ENCODE results near the gene B3GNT2.

The B3GNT2 gene

DNA sequence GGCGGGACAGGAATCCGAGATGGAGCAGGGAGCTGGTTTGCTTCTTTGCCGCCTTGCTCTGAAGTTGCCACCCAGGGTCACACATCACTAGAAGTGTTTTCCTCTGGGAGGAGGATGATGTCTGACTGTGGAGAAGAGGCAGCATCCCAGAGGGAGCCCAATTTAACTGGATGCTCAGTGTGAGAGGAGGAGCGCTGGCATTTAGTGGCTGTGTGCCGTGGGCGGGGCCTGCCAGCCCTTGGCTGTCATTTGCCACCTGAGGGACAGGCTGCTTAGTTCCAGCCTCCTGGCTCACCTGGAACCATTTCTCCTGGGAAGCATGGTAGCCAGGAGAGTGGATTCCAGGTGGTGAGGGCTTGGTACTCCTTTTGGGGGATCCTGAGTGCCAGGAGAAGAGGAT lies 9.6 kb downstream of the B3GNT2 start:
- DNase-seq (ENCODE audit: low read depth) = no peak

DNA sequence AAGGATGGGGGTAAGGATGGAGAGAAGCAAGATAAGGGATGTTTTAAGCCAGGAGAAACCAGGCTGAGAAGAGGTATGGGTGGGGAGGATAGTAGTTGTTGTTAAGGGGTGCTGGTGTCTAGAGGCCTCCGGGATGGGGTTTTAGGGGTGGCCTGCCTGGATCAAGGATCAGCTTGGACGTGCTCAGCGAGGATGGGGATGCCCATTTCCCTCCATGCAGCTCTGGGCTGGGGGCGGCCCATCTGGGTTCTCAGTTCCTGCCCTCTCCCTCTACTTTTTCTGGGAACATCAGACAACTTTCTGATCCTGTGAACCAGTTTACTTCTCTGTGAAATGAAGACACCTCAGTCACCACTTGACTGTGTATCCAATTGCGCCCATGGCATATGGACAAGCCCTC lies 10.1 kb downstream of the B3GNT2 start:
- no peak for DNase-seq (ENCODE audit: low read depth)

DNA sequence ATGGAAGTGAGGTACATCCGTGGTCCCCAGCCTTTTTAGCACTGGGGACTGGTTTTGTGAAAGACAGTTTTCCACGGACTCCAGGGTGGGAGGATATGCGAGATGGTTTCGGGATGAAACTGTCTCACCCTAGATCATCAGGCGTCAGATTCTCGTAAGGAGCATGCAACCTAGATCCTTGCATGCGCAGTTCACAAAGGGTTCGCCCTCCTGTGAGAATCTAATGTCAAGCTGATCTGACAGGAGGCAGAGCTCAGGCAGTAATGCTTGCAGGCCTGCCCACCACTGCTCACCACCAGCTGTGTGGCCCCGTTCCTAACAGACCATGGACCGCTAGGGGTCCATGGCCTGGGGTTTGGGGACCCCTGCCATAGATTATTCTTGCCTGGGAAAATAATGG lies 11.6 kb downstream of the B3GNT2 start:
- no peak for DNase-seq (ENCODE audit: low read depth)

- no peak for DNase-seq (ENCODE audit: low read depth)
These were observed 12.3 kb downstream of the B3GNT2 start for GRCh38 chr2:62208074-62208757.

GRCh38 chr2:62208758-62209114 lies 12.8 kb downstream of the B3GNT2 start:
- DNase-seq (ENCODE audit: low read depth) = no peak

DNA sequence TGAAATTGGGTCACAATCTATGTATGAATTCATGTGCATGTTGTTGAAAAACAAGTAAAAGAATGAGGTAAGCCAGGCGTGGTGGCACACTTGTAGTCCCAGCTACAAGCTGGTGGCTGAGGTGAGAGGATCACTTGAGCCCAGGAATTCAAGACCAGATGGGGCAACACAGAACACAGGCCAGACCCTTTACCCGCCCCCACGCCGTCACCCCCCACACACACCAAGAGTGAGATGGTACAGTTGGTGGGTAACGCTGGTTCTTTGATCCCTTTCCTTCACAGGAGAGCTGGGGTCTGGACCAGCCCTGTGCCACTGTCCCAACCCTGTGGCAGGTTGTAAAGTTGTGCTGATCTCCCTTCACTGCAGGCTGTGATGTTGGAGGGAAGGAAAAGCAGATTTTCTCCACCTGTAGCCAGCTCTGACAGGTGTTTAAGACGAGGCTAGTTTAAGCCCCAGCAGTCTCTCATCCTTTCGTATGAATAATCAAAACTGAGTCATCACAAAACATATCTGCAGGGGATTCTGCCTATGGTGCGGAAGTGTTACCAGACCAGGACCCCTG lies 13.6 kb downstream of the B3GNT2 start:
- no peak for DNase-seq (ENCODE audit: low read depth)

DNA sequence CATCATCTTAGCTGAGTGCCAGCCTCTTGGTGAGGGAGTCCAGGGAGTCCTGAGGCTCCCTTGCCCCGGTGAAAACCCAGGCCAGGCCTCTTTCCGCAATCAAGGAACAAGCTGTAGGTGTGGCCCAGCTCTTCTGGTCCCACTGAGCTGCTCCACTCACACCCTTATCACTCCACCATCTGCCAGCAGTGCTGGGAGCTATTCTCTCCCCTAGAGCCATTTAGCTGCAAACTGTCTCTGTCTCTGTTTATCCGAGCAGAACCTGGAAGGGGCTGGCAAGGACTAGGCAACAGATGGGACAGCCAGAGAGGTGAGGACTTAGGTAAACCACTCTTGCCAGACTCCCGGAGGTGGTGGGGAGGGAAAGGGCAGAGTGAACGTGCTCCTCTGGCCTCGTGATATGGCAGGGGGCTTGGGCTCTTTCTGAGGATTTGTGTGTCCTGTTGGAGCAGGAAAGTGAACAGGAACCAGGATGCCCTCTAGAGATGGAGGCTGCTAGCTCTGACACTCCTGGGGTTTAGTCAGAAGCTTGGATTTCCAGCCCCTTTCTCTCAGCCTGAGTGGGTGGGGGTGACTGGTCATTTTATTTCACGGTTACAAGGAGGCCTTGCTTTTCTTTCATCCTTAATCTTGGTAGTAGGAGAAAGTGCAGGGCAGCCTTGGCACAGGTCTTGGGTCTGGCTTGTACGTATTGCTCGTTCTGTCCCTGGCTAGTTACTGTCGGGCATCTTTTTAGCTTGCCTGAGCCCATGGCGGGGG lies 19.6 kb downstream of the B3GNT2 start:
- no peak for DNase-seq (ENCODE audit: low read depth)

GRCh38 chr2:62216113-62216512 lies 20.2 kb downstream of the B3GNT2 start:
- no peak for DNase-seq (ENCODE audit: low read depth)

DNA sequence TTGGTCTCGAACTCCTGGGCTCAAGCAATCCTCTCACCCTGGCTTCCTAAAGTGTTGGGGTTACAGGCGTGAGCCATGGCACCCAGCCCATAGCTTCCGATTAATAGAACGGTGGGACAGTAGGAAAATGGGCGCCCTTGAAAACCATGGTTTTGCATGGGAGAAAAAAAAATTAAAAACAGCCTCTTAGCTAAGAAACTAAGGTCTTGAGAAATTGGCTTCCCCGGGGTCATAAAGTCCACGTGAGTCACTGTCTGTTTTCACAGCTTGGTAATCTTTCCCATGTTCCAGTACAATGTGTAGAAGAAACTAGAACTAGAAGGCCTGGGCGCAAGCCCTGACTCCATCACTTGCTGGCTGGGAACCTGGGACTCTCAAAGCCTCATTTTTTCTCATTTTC lies 20.7 kb downstream of the B3GNT2 start:
- DNase-seq (ENCODE audit: low read depth) = no peak

- DNase-seq (ENCODE audit: low read depth) = no peak
These were observed 21.5 kb downstream of the B3GNT2 start for GRCh38 chr2:62217421-62217820.

DNA sequence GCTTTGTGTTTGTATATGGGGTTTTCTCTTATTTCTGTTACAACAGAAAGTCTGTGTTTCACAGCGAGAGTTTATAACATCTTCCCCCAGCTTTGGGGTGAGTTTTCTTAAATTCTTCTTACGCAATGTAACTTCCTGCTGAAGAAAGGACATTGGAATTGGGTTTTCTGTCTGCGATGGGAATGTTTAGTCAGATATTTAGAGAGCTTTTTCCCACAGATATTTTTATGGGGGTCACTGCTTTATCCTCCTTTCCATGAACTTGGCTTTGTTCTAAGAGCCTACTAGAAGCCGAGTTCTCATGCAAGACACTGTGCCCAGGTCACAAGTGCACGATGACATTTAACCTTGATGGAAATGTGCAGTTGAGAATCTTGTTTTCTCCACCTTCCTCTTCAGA lies 22.1 kb downstream of the B3GNT2 start:
- DNase-seq (ENCODE audit: low read depth) = no peak

DNA sequence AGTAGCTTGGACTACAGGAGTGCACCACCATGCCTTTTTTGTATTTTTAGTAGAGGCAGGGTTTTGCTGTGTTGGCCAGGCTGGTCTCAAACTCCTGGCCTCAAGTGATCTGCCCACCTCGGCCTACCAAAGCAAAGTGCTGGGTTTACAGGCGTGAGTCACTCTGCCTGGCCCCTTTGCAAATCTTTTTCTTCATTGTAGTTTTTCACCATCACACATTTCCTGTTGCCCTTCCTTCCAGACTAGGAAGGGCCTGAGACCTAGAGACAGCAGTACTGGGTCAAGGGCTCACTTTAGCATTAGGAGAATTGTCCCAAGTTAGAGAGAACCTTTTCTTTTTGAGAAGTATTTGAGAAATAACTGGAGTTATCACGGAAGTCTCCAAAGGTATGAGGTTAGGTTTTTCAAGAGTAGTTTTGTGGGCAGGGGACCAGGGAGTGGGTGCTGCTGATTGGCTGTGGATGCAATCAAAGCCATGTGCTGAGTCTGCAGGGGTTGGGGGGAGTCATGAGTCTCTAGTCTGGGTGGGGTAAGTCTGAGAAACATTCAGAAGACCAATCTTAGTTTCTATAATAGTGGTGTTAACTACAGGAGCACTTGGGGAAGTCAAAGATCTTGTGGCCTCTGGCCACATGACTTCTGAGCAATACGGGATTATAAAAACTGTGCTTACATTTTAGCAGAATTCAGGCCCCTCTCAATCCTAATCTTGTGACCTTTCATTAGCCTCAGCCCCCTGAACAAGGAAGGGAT lies 23.7 kb downstream of the B3GNT2 start:
- no peak for DNase-seq (ENCODE audit: low read depth)

GRCh38 chr2:62221141-62221540 lies 25.2 kb downstream of the B3GNT2 start:
- DNase-seq (ENCODE audit: low read depth) = no peak

DNA sequence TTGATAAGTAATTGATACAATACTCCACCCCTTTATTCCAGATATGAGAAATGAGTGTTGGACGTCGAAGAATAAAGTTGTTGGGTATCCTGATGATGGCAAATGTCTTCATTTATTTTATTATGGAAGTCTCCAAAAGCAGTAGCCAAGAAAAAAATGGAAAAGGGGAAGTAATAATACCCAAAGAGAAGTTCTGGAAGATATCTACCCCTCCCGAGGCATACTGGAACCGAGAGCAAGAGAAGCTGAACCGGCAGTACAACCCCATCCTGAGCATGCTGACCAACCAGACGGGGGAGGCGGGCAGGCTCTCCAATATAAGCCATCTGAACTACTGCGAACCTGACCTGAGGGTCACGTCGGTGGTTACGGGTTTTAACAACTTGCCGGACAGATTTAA lies 26.3 kb downstream of the B3GNT2 start:
- DNase-seq (ENCODE audit: low read depth) = no peak

DNA sequence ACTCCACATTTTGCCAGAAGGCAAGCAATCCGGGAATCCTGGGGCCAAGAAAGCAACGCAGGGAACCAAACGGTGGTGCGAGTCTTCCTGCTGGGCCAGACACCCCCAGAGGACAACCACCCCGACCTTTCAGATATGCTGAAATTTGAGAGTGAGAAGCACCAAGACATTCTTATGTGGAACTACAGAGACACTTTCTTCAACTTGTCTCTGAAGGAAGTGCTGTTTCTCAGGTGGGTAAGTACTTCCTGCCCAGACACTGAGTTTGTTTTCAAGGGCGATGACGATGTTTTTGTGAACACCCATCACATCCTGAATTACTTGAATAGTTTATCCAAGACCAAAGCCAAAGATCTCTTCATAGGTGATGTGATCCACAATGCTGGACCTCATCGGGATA lies 26.8 kb downstream of the B3GNT2 start:
- DNase-seq (ENCODE audit: low read depth) = no peak

- no peak for DNase-seq (ENCODE audit: low read depth)
These were observed 29.1 kb downstream of the B3GNT2 start for GRCh38 chr2:62224976-62225375.

- no peak for DNase-seq (ENCODE audit: low read depth)
These were observed 31.6 kb downstream of the B3GNT2 start for GRCh38 chr2:62227386-62228075.

DNA sequence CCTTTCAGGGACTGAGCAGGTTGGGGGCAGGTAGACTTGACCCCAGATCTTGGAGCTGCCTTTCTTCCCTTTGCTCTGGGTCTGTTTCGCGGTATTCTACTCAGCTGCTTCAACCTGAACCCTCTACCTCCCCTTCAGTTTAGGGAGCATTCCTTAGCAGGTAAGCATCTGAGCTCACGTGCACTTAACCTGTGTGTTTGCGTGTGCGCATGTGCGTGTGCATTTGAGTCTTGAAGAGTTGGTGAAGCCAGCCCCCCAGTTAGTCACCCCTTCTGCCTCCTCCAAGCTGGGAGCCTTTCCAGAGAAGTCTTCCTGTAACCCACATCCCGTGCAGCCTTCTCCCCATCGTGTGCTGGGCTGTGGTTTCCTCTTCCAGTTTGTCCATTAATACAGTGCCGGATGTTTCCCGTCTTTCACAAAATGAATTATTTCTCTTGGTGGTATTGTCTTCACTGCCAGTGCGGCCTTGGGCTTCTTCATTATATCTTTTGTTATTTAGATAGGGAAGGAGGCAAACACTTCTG lies 33.2 kb downstream of the B3GNT2 start:
- no peak for DNase-seq (ENCODE audit: low read depth)

GRCh38 chr2:62231541-62231940 lies 35.6 kb downstream of the B3GNT2 start:
- DNase-seq (ENCODE audit: low read depth) = no peak

DNA sequence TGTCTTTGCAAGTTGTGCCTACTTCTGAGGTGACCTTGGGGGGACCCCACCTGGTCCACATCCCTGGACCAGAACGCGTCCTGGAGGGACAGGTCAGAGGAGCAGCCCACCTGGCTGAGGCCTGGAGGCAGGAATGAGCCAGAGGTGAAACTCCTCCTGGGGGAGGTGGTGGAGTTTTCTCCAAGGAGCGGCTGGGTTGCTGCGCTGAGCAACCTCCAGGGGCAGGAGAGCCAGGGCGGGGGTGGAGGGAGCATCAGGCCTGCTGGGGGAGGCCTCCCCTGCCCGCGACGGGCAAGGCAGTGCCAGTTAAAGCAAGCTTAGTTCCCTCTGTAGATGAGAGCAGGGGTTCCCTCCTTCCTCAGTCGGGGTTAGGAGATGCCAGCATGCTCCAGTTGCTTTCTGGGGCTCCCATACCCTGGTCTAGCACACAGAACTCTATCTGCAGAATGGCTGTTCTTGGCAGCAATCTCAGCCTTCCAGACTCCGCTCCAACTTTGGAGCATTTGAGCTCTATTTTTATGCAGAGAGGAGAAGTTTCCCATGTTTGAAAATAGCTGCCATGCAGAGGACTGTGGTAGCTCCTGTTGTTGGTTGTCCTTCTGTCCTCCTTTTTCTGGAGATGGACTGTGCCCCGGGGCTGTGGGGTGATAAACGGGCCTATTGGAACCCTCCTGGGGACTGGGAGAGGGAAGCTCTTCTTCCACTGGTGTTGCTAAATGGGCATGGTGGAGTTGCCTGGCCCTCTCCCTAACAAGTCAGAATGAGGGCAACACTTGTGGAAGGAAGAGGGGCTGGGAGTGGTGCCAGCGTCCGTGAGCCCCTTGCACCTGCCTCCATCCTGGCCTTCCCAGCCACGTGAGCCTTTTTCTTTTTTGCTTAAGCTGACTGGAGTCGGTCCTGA lies 39.1 kb downstream of the B3GNT2 start:
- no peak for DNase-seq (ENCODE audit: low read depth)

DNA sequence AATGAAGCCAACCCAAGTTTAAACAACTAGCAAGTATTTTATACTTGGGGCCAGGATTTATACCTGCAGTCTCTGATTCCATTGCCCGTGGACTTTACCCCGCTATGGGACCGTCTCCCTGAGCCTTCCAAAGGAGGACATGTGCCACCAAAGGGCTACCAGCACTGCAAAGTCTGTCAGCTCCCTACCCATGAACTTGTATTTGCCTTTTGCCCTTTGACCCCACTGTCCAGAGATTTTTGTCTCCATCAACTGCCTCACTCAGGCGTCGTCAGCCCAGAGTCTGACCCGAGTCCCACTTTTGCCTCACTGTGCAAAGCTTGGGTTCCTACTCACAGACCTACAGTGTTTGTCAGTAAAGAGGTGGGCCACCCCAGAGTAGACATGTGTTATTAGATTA lies 40.6 kb downstream of the B3GNT2 start:
- no peak for DNase-seq (ENCODE audit: low read depth)
